HG03280 (cell line): ENCODE measurements around the gene C19orf53.
A peak's percentile ranks its signal among the peaks of the same experiment; 100 is the strongest.

ENCODE experiments used
- ATAC-seq: cut with Tn5 transposase; IDR thresholded peaks from one replicate; pipeline ENCODE4 v1.9.1; 2021; ENCODE audit warnings: mild to moderate bottlenecking, moderate library complexity; ENCODE audit not compliant: unreplicated experiment

The C19orf53 gene

GRCh38 chr19:13795595-13796300 lies 21.5 kb downstream of the C19orf53 start:
- ATAC-seq = peak; percentile 35

GRCh38 chr19:13796301-13797057 lies 22.2 kb downstream of the C19orf53 start:
- ATAC-seq = no peak

- ATAC-seq = no peak
These were observed 22.8 kb downstream of the C19orf53 start for GRCh38 chr19:13797058-13797440.

GRCh38 chr19:13797870-13798269 lies 23.6 kb downstream of the C19orf53 start:
- ATAC-seq = no peak

GRCh38 chr19:13799669-13800068 lies 25.4 kb downstream of the C19orf53 start:
- no peak for ATAC-seq

GRCh38 chr19:13803038-13803437 lies 28.8 kb downstream of the C19orf53 start:
- ATAC-seq = no peak

GRCh38 chr19:13804830-13805683 lies 30.8 kb downstream of the C19orf53 start:
- ATAC-seq = no peak

GRCh38 chr19:13806728-13807127 lies 32.5 kb downstream of the C19orf53 start:
- no peak for ATAC-seq

GRCh38 chr19:13807421-13808021 lies 33.3 kb downstream of the C19orf53 start:
- ATAC-seq = no peak

GRCh38 chr19:13808856-13809255 lies 34.6 kb downstream of the C19orf53 start:
- no peak for ATAC-seq

- no peak for ATAC-seq
These were observed 38.3 kb downstream of the C19orf53 start for GRCh38 chr19:13812544-13812943.

GRCh38 chr19:13813147-13813546 lies 38.9 kb downstream of the C19orf53 start:
- ATAC-seq = no peak

GRCh38 chr19:13814550-13814949 lies 40.3 kb downstream of the C19orf53 start:
- no peak for ATAC-seq

GRCh38 chr19:13817018-13817614 lies 42.9 kb downstream of the C19orf53 start:
- peak; percentile 60 for ATAC-seq

GRCh38 chr19:13817615-13818371 lies 43.5 kb downstream of the C19orf53 start:
- ATAC-seq = peak; percentile 42

GRCh38 chr19:13819238-13819637 lies 45.0 kb downstream of the C19orf53 start:
- no peak for ATAC-seq

- no peak for ATAC-seq
These were observed 47.0 kb downstream of the C19orf53 start for GRCh38 chr19:13821292-13821691.

- ATAC-seq = no peak
These were observed 49.0 kb downstream of the C19orf53 start for GRCh38 chr19:13823256-13823655.

- no peak for ATAC-seq
These were observed 49.6 kb downstream of the C19orf53 start for GRCh38 chr19:13823901-13824300.

- no peak for ATAC-seq
These were observed 50.4 kb downstream of the C19orf53 start for GRCh38 chr19:13824703-13825102.
